ENCODE measurements around the gene SCAND1. TPM values are rescaled to one million over a fixed set of nuclear protein-coding genes. Genes with fewer than 3 reads are reported as not detected.

The SCAND1 gene
- total RNA-seq, 1 experiment from 2014 or later: 59.6 TPM

GRCh38 chr20:35918021-35918420 is 36.3 kb downstream of the SCAND1 start:
- no peak for TF ChIP-seq POLR2AphosphoS5 (IDR thresholded peaks at IDR 0.05; ENCODE audit: low read depth, low read length)
- no peak for TF ChIP-seq TCF7L2 (IDR thresholded peaks at IDR 0.05; ENCODE audit: low read depth, low read length)
- TF ChIP-seq, protein P1, sequence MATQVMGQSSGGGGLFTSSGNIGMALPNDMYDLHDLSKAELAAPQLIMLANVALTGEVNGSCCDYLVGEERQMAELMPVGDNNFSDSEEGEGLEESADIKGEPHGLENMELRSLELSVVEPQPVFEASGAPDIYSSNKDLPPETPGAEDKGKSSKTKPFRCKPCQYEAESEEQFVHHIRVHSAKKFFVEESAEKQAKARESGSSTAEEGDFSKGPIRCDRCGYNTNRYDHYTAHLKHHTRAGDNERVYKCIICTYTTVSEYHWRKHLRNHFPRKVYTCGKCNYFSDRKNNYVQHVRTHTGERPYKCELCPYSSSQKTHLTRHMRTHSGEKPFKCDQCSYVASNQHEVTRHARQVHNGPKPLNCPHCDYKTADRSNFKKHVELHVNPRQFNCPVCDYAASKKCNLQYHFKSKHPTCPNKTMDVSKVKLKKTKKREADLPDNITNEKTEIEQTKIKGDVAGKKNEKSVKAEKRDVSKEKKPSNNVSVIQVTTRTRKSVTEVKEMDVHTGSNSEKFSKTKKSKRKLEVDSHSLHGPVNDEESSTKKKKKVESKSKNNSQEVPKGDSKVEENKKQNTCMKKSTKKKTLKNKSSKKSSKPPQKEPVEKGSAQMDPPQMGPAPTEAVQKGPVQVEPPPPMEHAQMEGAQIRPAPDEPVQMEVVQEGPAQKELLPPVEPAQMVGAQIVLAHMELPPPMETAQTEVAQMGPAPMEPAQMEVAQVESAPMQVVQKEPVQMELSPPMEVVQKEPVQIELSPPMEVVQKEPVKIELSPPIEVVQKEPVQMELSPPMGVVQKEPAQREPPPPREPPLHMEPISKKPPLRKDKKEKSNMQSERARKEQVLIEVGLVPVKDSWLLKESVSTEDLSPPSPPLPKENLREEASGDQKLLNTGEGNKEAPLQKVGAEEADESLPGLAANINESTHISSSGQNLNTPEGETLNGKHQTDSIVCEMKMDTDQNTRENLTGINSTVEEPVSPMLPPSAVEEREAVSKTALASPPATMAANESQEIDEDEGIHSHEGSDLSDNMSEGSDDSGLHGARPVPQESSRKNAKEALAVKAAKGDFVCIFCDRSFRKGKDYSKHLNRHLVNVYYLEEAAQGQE (IDR thresholded peaks at IDR 0.05; ENCODE audit: insufficient read depth in 1 of 2, low read depth in 2 of 2, low read length in 1 of 2): no peak
- TF ChIP-seq SIN3A (IDR thresholded peaks at IDR 0.05; ENCODE audit: borderline replicate concordance, insufficient read depth, low read depth, low read length): no peak
- TF ChIP-seq CTCF (IDR thresholded peaks at IDR 0.05): no peak
- ATAC-seq (no peak), DNase-seq (ENCODE audit: low read depth, low spot score) (no peak)
- Histone ChIP-seq H3K36me3 (ENCODE audit: control insufficient read depth, insufficient read depth, low read length) (peaks cover 14% of the 10 kb centered on the region), H3K27ac (ENCODE audit: low read length) (no peak overlapping the region), H3K9me3 (ENCODE audit: control insufficient read depth, insufficient read depth, low read depth, low read length) (no peaks in the 10 kb centered on the region), H3K27me3 (ENCODE audit: control insufficient read depth, insufficient read depth, low read length) (no peaks in the 10 kb centered on the region), H3K4me1 (ENCODE audit: control insufficient read depth, insufficient read depth, low read length) (no peaks in the 10 kb centered on the region), H3K4me3 (ENCODE audit: low read depth in 2 of 2, low read length in 2 of 2) (no peak overlapping the region)
- in situ Hi-C loops (cut with HindIII; ENCODE audit: low pct_unique_long_range_greater_than_20kb, low sequenced_read_pairs) (no loop called here), intact Hi-C loops (cut with micrococcal nuclease; ENCODE audit: unreplicated experiment) (no loop called here)
- ChIA-PET POLR2A (no interaction called here), CTCF (no interaction called here)
- BruUV-seq (replicated peaks): no TSS peak

DNA sequence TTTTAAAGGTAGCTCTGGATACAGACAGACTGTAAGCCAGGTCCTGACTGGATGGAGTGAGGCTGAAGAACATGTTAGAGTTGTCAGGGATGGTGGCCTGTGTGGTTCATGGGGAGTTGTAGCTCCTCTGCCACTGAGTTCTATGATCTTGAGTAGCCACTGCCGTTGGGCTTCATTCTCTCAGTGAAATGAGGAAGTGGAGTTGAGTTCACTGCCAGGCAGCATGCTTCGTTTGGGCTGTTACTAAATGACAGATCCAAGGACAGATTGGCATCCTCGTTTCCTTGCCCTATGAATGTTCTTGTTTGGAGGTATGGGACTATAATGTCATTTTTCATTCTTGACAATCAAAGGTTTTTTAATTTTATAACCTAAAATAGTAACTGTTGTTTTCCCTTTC is 37.2 kb downstream of the SCAND1 start:
- intact Hi-C loops (cut with micrococcal nuclease; ENCODE audit: unreplicated experiment): no loop called here
- DNase-seq (ENCODE audit: low read depth, low spot score) (no peak), ATAC-seq (no peak)
- no peaks in the 10 kb centered on the region for H3K4me1 ChIP-seq (ENCODE audit: control insufficient read depth, insufficient read depth, low read length)
- no peak for TF ChIP-seq SIN3A (IDR thresholded peaks at IDR 0.05; ENCODE audit: borderline replicate concordance, insufficient read depth, low read depth, low read length)
- no peak for TF ChIP-seq POLR2AphosphoS5 (IDR thresholded peaks at IDR 0.05; ENCODE audit: low read depth, low read length)
- TF ChIP-seq, protein P1 (IDR thresholded peaks at IDR 0.05; ENCODE audit: insufficient read depth in 1 of 2, low read depth in 2 of 2, low read length in 1 of 2): no peak
- no peak for TF ChIP-seq CTCF (IDR thresholded peaks at IDR 0.05)
- no peak for TF ChIP-seq TCF7L2 (IDR thresholded peaks at IDR 0.05; ENCODE audit: low read depth, low read length)
- BruUV-seq (replicated peaks): no TSS peak
- no peaks in the 10 kb centered on the region for H3K27me3 ChIP-seq (ENCODE audit: control insufficient read depth, insufficient read depth, low read length)
- POLR2A ChIA-PET: no interaction called here
- no peak overlapping the region for H3K27ac ChIP-seq (ENCODE audit: low read length)
- H3K9me3 ChIP-seq (ENCODE audit: control insufficient read depth, insufficient read depth, low read depth, low read length): no peaks in the 10 kb centered on the region
- H3K36me3 ChIP-seq (ENCODE audit: control insufficient read depth, insufficient read depth, low read length): peaks cover 17% of the 10 kb centered on the region
- no peak overlapping the region for H3K4me3 ChIP-seq (ENCODE audit: low read depth in 2 of 2, low read length in 2 of 2)
- CTCF ChIA-PET: no interaction called here
- in situ Hi-C loops (cut with HindIII; ENCODE audit: low pct_unique_long_range_greater_than_20kb, low sequenced_read_pairs): no loop called here
